COLO668 (cell line): ENCODE data around the gene SELL.
"Not testable (repeated sequence)": the region's sequence is repeated elsewhere in the genome, so short reads cannot be mapped to it uniquely, and the experiment has no call there.

Experiments used
- DNase-seq: peaks from one replicate; lab custom pipeline; 2025; ENCODE audit not compliant: unreplicated experiment; lab: John Stamatoyannopoulos, UW

SELL gene

DNA sequence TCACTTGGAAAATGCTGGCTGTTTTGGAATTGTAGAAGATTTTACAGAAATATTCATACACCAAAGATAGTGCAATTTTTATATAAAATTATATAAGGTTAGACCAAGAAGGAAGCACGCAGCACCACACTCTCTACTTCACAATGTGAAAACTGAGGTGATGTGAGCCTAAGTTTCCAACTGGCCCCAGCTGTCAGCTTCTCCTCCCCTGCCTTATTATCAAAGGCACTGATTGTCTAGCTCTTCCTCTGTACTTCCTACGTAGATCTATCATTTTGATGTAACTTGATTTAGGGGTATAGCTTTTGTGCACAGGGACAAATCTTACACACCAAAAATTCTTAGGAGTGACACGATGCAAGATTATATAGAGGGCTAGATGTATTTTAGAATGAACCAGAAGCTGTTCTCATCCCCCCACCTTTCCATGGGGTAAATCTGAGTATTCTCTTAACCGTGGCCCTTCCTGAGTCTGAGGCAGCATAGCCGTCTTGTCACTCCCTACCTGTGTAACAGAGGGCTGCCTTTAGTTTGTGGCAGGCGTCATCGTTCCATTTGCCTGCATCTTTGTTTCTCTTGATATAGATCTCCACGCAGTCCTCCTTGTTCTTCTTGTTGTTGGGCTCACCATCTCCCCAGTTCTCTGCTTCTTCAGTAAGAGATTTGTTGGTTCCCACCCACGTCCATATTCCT, 3.4 kb downstream of the SELL start:
- DNase-seq = no peak

DNA sequence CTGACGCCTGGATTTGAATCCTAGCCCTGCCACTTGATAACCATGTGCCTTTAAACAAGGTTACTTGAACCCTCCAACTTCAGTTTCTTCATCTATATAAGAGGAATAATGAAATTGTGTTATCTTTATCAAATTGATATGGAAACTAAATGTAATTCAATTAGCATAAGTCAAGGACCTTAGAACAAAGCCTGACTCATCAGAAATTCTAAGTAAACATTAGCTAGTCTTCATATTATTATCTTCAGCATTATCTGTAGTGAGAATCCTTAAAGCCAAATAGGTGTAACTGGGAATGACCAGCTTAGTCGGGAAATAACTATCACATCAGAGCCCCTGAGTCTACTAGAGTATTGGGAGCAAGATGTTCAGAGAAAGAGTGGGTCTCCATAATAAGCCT, 6.6 kb downstream of the SELL start:
- no peak for DNase-seq

DNA sequence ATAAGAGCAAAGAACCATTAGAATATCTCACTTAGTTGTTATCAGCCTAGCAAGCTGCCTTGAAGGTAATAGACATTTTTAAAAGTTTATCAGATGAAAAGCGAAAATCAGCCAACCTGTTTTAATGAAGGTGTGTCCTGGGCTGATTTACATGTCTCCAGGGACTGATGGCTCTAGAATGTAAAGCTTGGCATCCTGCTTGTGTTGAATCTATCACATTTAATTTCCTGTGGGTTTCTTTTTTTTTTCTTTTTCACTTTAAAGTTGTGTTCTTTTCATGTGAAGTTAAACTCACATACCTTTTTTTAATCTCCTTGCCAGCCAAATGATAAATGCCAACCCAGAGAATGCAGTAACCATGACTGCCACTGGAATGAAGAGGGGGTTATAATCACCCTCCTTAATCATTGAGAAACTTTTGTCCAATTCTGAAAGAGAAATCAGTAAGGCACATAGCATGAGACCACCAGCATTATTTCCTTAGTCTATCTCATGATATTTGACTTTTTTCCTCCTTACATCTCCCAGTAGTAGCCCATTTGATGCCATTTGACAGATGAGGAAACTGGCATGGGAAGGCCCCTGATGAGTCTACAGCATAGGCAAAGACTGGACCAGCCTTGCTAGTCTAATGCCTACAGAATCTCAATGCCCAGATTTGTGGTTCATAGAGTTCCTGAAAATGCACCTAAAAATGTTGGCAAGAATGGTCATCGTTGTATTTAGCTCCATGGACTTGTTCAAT, 10.0 kb downstream of the SELL start:
- no peak for DNase-seq

DNA sequence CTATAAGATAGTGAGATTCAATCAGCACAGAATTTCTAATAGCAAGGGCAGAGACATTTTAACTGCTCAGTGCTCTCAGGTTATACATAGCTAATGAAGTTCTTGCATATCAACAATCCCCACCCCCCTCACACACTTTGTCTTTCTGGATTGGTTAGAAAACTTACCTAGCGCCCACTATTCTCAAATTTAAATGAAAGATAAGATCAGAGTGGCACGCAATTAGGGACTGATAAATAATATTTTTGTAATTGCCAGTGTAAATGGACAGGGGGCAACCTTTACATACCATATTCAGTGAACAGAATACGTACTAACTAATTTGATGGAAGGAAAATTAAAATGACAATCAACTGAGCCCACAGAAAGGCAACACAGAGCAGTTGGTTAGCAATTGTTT, 11.7 kb downstream of the SELL start:
- no peak for DNase-seq

DNA sequence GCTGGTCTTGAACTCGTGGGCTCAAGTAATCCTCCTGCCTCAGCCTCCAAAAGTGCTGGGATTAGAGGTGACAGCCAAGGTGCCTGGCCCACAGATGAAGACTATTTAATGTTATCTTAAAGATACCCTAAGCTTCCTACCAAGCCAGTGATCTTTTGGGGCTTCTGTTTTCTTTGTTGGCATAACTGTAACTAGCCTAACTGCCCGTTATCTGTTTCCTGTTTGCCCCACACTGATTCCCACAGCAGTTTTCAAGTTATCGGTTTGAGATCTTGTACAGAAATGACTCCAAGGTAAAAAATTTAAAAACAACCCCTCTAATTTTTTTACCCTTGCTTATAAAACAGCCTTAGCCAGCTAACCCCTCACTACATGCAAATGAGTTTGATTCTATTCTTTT, 12.4 kb downstream of the SELL start:
- DNase-seq = no peak

DNA sequence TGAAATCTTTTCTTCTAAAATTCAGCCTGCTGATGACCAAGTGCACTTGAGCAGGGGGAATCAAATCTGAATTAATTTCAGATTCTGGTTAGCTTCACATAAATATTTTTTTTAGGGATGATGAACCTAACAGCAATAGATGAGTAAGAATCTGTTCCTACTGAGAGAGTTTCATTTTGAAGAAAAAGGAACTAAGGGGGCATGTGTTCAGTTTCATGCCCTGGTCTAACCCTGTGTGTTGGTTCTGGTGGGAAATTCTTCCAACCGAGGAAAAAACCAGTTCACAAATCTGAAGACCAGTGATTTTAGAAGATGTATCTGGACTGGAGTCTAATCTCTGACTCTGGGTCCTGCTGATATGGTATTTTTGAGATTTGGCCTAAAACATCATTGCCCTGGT, 13.7 kb downstream of the SELL start:
- no peak for DNase-seq

DNA sequence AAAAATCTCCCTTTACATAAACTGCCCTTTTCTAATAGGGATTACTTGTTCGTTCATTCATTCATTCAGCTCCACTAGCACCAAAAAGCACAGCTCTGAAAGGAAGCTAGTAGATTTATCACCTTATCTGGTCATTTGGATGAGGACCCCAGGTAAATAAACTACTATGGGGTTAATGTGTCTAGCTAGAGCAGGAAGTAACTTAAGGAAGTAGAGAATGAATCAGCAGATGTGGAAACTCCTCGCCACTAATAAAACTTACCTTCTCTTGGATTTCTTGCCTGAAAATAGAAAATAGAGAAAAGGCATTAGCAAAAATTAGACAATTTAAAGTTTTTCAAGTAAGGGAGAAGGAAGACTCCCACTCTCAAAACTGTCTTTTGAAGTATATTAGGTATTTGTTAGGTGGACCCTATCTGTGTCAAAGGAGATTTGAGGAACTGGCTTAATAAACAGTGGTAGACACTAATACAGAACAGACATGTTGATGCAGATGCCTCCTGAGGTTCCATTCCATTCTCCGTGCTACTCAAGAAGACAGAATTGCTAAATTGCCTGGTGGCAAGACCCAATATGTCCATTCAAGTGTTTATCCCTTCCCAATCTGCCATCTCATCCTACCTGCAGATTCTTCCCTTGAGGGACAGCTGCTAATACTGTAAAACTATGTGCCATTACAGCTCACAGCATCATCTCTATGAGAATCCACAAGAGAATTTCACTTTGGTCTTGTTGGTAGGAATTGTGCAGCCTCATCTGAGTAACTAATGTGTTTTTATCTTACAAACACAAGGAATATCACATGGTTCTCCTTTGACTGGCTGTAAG, 14.9 kb downstream of the SELL start:
- no peak for DNase-seq

DNA sequence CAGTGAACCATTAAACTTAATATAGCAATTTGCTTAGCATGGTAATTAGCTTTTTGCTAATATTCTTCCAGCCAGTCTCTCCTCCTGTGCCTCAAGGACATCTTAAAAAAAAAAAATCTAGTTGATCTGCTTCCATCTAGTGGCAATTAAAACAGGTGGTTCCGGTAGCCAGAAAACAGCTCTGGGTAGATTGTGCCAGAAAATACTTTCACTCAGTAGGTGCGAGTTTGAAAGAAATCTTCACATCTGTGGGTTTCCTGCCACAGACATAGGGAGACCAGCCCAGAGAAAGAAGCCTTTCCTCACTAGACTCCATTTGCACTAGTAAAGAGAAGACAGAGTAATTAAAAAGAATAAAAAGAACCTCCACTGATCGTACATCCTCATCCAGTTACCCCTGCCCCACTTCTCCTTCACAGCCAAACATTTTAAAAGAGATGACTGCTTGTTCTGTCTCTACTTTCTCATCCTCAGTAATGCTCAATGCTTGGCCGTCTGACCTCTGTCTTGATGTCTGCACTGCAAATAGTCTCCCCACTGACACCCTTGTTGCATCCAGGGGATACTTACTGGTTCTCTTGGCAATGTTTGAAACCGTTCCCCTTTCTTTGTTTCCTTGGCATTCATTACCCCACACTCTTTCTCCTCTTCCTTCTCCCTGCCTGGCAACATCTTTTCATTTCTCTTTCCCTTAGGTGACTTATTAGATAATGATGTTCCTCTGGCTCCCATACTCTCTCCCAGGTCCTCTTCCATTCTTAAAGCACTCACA, 16.9 kb downstream of the SELL start:
- DNase-seq = no peak

DNA sequence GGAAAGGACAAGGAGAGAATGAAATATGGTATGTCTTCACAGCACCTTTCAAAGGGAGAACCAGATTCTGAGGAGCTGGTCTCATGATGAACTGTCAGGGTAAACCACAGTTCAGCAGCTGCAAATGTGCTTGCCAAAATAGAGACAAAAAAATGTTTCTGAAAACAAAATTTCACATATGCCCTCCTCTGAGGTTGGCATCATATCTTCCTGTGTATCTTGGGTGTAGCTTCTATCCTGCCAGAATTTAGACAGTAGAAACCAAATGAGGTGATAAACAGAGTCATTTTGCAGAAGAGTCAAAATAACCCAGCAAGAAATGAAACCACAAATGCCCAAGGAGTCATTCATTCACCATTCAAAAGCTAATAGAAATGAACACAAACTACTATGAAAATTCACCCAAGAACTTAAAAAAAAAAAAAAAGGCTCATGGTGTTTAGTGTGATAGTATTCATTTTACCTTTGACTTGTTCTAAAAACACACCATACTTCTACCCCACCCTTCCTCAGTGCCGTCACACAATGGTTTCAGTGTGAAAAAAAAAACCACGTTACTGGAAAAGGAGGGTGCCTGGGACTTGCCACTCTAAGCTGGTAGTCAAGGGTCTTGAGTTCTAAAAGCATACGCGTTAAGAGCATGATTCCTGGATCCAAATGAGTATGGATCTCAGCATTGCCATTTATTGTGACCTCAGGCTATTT, 18.5 kb downstream of the SELL start:
- DNase-seq = no peak

DNA sequence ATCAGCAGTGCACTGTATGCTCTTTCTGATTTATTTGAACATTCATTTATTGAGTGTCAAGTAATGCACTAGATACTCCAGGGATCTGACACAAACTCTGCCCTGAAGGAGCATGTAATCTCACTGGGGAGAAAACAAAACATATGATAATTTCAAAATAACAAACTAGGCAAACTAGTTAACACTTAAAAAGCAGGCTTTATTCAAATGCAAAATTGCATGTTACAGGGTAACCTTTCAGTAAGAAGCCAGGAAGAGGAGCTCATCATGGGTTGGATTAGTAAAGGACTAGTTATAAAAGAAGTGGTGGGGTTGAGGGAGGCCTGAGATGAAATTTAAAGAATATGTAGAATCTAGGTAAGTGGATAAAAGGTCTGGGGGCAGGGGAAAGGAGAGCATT, 20.9 kb downstream of the SELL start:
- DNase-seq = no peak

DNA sequence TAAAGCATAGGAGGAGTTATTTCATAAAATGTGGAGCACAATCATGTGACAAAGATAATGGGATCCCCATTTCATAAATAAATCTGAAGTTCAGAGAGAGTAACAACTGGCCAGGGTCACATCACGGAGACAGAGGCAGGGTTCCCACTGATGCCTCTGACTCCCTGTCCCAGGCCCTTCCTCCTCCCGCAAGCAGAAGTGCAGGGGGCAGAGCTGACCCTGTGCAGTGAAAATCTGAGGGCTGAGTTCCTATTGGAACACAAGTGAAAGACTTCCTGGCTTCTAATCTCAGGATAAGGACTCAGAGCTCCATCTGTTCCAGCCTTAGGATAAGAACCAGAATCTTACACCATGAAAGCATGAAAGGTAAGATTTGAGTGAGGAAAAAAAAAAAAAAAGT, 22.0 kb downstream of the SELL start:
- DNase-seq = no peak

DNA sequence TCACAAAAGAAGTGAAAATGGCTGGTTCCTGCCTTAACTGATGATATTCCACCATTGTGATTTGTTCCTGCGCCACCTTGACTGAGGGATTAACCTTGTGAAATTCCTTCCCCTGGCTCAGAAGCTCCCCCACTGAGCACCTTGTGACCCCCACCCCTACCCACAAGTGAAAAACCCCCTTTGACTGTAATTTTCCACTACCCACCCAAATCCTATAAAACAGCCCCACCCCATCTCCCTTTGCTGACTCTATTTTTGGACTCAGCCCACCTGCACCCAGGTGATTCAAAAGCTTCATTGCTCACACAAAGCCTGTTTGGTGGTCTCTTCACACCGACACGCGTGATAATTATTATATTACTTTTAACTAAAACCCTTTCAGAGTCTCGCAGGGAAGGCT, 23.0 kb downstream of the SELL start:
- DNase-seq = not testable (repeated sequence)

DNA sequence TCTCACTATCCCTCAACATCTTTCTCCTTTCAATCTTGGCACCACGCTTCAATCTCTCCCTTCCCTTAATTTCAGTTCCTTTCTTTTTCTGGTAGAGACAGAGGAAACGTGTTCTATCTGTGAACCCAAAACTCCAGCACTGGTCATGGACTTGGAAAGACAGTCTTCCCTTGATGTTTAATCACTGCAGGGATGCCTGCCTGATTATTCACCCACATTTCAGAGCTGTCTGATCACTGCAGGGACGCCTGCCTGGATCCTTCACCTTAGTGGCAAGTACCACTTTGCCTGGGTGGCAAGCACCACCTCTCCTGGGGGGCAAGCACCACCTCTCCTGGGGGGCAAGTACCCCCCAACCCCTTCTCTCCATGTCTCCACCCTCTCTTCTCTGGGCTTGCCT, 27.8 kb downstream of the SELL start:
- no peak for DNase-seq

DNA sequence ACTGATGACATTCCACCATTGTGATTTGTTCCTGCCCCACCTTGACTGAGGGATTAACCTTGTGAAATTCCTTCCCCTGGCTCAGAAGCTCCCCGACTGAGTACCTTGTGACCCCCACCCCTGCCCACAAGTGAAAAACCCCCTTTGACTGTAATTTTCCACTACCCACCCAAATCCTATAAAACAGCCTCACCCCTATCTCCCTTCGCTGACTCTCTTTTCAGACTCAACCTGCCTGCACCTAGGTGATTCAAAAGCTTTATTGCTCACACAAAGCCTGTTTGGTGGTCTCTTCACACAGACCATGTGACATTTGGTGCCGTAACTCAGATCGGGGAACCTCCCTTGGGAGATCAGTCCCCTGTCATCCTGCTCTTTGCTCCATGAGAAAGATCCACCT, 28.3 kb downstream of the SELL start:
- not testable (repeated sequence) for DNase-seq

DNA sequence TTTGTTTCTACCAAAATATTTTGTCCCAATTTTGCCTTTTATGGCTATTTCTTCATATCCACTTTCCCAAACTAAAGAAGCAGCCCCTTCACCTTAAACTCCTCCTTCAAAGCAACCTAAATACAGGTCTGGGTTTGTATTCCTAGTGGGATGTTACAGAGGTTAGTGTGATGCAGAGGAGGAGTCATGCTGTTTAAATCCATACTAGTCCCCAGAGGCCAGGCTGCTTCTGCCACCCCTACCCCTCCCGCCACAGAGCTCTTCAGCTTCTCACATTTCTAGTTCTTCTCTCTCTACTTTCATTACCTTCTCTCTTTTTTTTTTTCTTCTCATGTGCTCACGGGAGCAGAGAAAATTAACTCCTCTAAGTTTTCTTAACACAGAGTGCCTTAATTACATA, 29.3 kb downstream of the SELL start:
- DNase-seq = no peak

DNA sequence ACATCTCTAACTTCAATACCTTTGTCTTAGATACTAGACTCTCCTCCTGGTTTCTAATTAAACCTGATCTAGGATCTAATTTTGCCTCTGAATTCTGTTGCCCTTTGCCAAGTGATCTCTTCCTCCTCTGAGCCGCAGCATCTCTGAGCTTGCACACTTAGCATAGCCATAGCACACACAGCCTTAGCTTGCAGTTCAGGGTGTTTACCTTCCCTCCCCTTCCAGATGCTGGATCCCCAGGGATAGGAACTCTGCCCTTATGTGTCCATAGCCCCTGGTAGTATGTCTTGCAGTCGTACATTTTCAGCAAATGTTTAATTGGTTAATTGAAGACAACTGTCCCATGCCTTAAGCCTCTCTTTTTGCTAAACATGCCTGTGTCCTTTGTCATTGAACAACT, 30.3 kb downstream of the SELL start:
- DNase-seq = no peak

DNA sequence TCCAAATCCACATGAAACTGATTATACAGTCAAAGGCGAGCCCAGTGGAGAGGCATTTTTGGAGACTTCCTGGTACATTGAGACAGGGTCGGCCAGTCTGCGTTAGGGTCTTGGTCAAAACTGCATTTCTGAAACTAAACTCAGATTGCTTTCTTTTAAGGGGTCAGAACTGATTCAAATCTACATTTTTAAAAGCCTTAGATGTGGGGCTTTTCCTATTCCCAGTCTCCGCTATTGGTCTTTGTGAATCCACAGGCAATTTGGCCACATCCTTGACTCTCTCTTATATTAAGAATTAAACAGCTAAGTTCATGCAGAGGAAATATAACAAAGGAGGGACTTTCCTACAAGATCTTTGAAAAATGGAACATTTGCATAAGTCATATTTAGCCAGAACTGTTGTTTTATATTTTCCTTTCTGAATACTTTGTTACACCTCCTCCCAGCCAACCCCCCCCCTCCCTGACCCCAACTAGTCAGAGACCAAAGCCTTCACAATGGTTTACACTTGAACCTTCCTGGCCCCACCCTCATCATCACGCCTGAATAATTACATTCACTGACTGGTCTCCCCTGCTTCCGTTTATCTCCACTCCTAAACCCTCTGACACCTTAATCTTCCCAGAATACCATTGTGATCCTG, 30.9 kb downstream of the SELL start:
- no peak for DNase-seq

DNA sequence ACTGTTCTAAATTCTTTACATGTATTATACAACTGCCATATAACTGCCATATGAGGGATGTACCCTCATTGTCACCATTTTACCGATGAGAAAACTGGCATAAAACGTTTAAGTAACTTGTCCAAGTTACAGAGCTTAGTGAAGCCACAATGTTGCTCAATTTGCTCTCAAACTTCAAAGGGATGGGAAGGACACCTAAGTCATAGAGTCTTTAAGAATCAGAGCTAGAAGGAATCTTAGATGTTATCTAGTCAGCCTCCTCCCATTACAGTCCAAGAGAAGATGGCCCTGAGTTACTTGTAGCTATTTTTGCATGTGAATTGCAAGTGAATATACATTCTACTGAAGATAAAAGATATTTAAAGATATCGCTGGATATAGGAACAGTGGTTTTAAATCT, 31.7 kb downstream of the SELL start:
- no peak for DNase-seq

DNA sequence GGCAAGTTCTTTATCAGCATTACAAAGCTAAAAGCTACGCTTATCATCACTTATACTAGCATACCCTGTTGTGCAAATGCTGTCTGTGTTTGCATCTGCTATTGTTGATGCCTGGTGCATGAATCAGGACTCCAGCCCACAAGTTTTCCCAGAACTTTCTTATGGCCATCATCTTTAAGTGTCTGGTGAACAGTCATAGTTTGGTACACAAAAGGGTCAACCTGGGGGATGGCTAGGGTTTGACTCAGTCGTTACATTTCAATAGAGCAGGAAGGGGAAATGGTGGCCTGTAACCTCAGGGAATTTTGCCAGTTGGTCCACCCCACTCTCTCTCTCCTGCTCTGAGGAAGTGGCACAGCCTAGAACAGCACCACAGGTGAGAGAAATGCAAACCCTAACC, 35.4 kb downstream of the SELL start:
- DNase-seq = no peak

DNA sequence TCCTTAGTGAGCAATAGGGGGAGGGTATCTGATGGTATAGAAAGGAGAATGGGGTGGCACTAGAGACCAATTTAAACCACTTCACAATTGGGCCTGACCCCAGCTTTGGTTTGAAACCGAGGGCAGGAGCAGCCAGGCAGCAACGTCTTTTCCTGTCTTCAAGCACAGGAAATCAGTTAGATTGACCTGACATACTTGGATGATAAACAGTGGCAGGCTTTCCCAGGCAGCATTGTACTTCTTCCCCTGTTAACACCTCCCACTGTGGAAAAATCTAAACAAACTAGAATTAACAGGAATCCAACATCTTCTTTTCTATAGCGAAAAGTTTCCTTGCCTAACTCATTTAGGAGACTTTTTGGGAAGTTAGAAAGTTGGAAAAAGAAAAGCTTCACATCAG, 40.6 kb downstream of the SELL start:
- DNase-seq = no peak
